Psoas muscle (tissue), 8 donors: Measurements from ENCODE around the gene USP48. TPM values are rescaled to one million over a fixed set of nuclear protein-coding genes. Genes with fewer than 3 reads are reported as not detected.

Experiments used
- ATAC-seq, 4 donors: fragments of 200-7000 bp; cut with Tn5 transposase; one replicate each; pipeline ENCODE4 v1.9.1; 2020; ENCODE audit warnings: moderate library complexity in 3 of 4, mild to moderate bottlenecking in 2 of 4
- DNase-seq, 2 donors: peaks; one replicate each; pipeline ENCODE4 v3.0.0-alpha.2; 2020
- H3K27ac ChIP-seq: fragments of 200-600 bp; one replicate; pipeline ENCODE4 v1.8.0; 2022
- H3K27me3 ChIP-seq, 3 donors: fragments of 200-600 bp in 1 of 3; one replicate each; pipeline versions ENCODE4 v1.6.1 to v1.8.0; 2013 to 2022; ENCODE audit warnings: low read length in 2 of 3, mild to moderate bottlenecking in 2 of 3, moderate library complexity in 1 of 3; ENCODE audit not compliant: insufficient read depth in 3 of 3
- H3K36me3 ChIP-seq, 2 donors: fragments of 200-600 bp in 1 of 2; one replicate each; pipeline versions ENCODE4 v1.6.1 to v1.8.0; 2013 to 2022; ENCODE audit warnings: low read depth in 1 of 2, mild to moderate bottlenecking in 1 of 2, moderate library complexity in 1 of 2; ENCODE audit not compliant: insufficient read depth in 1 of 2
- H3K4me1 ChIP-seq: fragments of 200-600 bp; one replicate; pipeline ENCODE4 v1.8.0; 2022
- H3K4me3 ChIP-seq: fragments of 200-600 bp; one replicate; pipeline ENCODE4 v1.8.0; 2022; ENCODE audit warnings: mild to moderate bottlenecking
- H3K9me3 ChIP-seq: fragments of 200-600 bp; one replicate; pipeline ENCODE4 v1.8.0; 2022
- CTCF ChIP-seq: fragments of 200-600 bp; IDR thresholded peaks from one replicate; pipeline ENCODE4 v1.8.0; 2022; ENCODE audit warnings: antibody characterized with exemption
- WGBS, 3 donors: extraction: QIAGEN DNeasy Blood & Tissue Kit; methylation state at CpG; one replicate each; pipeline versions ENCODE4 v1.1.6 to v1.1.7; 2013; 5-methylcytosine and 5-hydroxymethylcytosine counted together
- intact Hi-C, 2 donors: fragments of 100-400 bp; cut with DNase I; formaldehyde crosslinking; loops; one replicate each; pipeline versions ENCODE4 v1.11.0 to v1.14.2; 2022
- polyA plus RNA-seq, 3 donors: library from polyadenylated mRNA; stranded (reverse); fragments of 200-250 nt; gene quantifications; one replicate each; pipeline ENCODE4 v1.2.3, GENCODE V29; 2013
- total RNA-seq, 4 donors: library from RNA; stranded (reverse); fragmentation: NEBNext Ultra II Directional in 2 of 4; extraction: Animal tissue kit (Norgen Biotek cat#: 25700) in 2 of 4; gene quantifications; one replicate each; pipeline versions ENCODE4 v1.2.1 to v1.2.4, GENCODE V29; 2021 to 2023
- donor health status: healthy with polysubstance abuse.
- donor health status: DM: no; HTN: no; CAD: no; lungs with moderate emphysema.
- donor health status: Bipolar disorder and iron deficiency.
- donor health status: healthy.
- donor health status: DM: yes; HTN: yes; CAD: no.
- donor health status: DM: no; HTN: no; CAD: no.
- donor health status: DM: no; HTN: no; CAD: no.
- donor health status: DM: yes; HTN: yes; CAD: no.

The USP48 gene
- total and polyA plus RNA-seq, 7 donors, result 9.7 to 35.9 (median 20.3) TPM

GRCh38 chr1:21630571-21631343 is 152.2 kb downstream of the USP48 start:
- ATAC-seq (no peak), DNase-seq (no peak)
- Histone ChIP-seq H3K27me3 (peaks cover 0 to 28% (median 6%) of the 10 kb centered on the region in 3 donors), H3K4me3 (no peak overlapping the region), H3K27ac (no peak overlapping the region), H3K4me1 (no peaks in the 10 kb centered on the region), H3K36me3 (no peaks in the 10 kb centered on the region), H3K9me3 (no peaks in the 10 kb centered on the region)
- WGBS, 3 donors, result 22 to 29% (median 27%) methylated on average over 13 of the region's 13 CpGs
- no peak for TF ChIP-seq CTCF
- intact Hi-C loops, result no loop called here

GRCh38 chr1:21629971-21630370 is 153.0 kb downstream of the USP48 start:
- TF ChIP-seq CTCF, result no peak
- Histone ChIP-seq H3K27me3 (peaks cover 0 to 25% (median 6%) of the 10 kb centered on the region in 3 donors), H3K4me3 (no peak overlapping the region), H3K36me3 (no peaks in the 10 kb centered on the region), H3K4me1 (no peaks in the 10 kb centered on the region), H3K9me3 (no peaks in the 10 kb centered on the region), H3K27ac (no peak overlapping the region)
- no peak for ATAC-seq
- 88 to 91% (median 89%) methylated on average over 4 of the region's 4 CpGs for WGBS, 3 donors
- intact Hi-C loops, result no loop called here
- DNase-seq, result no peak

- peaks cover 0 to 34% (median 7%) of the 10 kb centered on the region in 3 donors for H3K27me3 ChIP-seq
- no peaks in the 10 kb centered on the region for H3K4me1 ChIP-seq
Observed at GRCh38 chr1:21628798-21629393, 154.1 kb downstream of the USP48 start.

More at GRCh38 chr1:21628798-21629393, 154.1 kb downstream of the USP48 start:
- 50 to 77% (median 64%) methylated on average over 7 of the region's 7 CpGs for WGBS, 3 donors
- Histone ChIP-seq H3K27ac (no peak overlapping the region), H3K9me3 (no peaks in the 10 kb centered on the region), H3K4me3 (no peak overlapping the region), H3K36me3 (no peaks in the 10 kb centered on the region)
- DNase-seq (no peak), ATAC-seq (no peak)
- intact Hi-C loops, result no loop called here
- no peak for TF ChIP-seq CTCF

Other genes with a start within 250 kb of the USP48 start
- gene RAP1GAP, start 113.8 kb downstream of the USP48 start, total RNA-seq, result under 1 TPM in 3 of 4 donors, not detected in 1; 0.21 to 0.57 (median 0.32) TPM
- under 1 TPM in 2 of 3 donors, not detected in 1; 0.04 TPM for gene RAP1GAP, start 113.8 kb downstream of the USP48 start, polyA plus RNA-seq
- under 1 TPM in 1 of 4 donors, not detected in 3; 0.04 TPM for gene LDLRAD2, start 29.1 kb upstream of the USP48 start, total RNA-seq
- 1 to 10 TPM in 2 of 3 donors, under 1 TPM in 1; 0.48 to 1.7 (median 1.1) TPM for gene LDLRAD2, start 29.1 kb upstream of the USP48 start, polyA plus RNA-seq
- 100 to 1,000 TPM; 102 to 168 (median 135) TPM for gene HSPG2, start 154.2 kb upstream of the USP48 start, total RNA-seq
- gene HSPG2, start 154.2 kb upstream of the USP48 start, polyA plus RNA-seq, result 10 to 100 TPM; 24.5 to 74.8 (median 43.8) TPM
- gene CELA3B, start 193.9 kb upstream of the USP48 start, total RNA-seq, result 1 to 10 TPM in 1 of 4 donors, under 1 TPM in 1, not detected in 2; 0.42 to 1.7 TPM
- under 1 TPM; 0.09 to 0.64 (median 0.24) TPM for gene CELA3B, start 193.9 kb upstream of the USP48 start, polyA plus RNA-seq
- gene CELA3A, start 218.5 kb upstream of the USP48 start, total RNA-seq, result 1 to 10 TPM in 1 of 4 donors, under 1 TPM in 1, not detected in 2; 0.65 to 4.0 TPM
- gene CELA3A, start 218.5 kb upstream of the USP48 start, polyA plus RNA-seq, result 1 to 10 TPM in 1 of 3 donors, under 1 TPM in 1, not detected in 1; 0.62 to 2.2 TPM